Hepatocyte (in vitro differentiated cells): Measurements from ENCODE around the gene LHFPL2.
"Not testable (repeated sequence)": the region's sequence is repeated elsewhere in the genome, so short reads cannot be mapped to it uniquely, and the experiment has no call there.

ENCODE experiments used
- CTCF ChIP-seq: fragments of 200-600 bp; sonication (generic); IDR thresholded peaks from 2 replicates; pipeline ENCODE4 v1.5.1; 2016; ENCODE audit warnings: antibody characterized with exemption, mild to moderate bottlenecking; ENCODE audit not compliant: poor library complexity
- EZH2 ChIP-seq: fragments of 200-600 bp; sonication (generic); IDR thresholded peaks from 2 replicates; pipeline ENCODE4 v1.6.1; 2016; ENCODE audit warnings: antibody characterized with exemption, mild to moderate bottlenecking, borderline replicate concordance

GRCh38 chr5:78620119-78620518 lies 28.5 kb downstream of the LHFPL2 start:
- TF ChIP-seq CTCF, EZH2: not testable (repeated sequence)
